ENCODE measurements around the gene WWC2. TPM values are rescaled to one million over a fixed set of nuclear protein-coding genes. Genes with fewer than 3 reads are reported as not detected.

The WWC2 gene
- total and polyA plus RNA-seq, 12 donors: 6.0 to 37.4 (median 31.2) TPM

DNA sequence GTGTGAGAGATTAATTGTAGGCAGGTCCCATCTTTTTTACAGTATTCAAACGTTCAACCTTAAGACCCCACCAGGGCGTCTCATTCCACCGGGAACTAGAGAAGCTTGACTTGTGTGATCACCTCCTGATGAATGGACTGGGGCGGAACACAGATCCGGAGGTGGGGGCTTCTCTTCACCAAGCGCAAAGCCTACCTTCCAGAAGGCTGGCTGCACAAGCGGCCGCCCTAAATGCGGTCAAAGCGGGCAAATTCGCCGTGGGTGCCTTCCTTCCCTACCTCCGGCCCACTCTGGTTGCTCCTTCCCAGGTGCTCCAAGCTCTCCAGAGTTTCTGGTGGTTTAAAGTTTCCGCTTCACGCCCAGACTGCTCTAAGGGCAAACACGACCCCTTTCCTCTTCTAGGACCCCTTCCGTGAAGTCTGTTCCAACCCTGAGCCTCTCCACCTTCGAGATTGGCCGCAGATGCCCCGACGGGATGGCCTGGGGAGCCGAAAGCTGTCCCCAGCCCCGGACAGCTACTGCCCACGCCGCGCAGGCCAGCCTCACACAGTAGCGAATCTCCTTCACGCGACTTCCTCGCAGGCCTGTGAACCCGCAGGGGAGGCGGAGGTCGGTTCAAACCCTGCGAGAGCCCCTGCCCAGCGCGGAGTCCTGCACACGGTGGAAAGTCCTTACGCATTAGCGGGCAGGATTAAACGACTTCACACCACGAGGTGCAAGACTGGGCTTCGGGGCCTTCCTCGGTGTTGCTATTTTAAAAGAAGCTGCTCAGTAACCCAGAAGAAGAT, 1.6 kb upstream of the WWC2 start:
- intact Hi-C loops (cut with DNase I): loop anchor here in 3 of 10 donors (5.0 kb wide), 3 partner anchors 45 to 410 kb away; partner anchors contain the start of gene ING2 (in 1 of the 3)
- H3K9me3 ChIP-seq: no peaks in the 10 kb centered on the region
- peaks cover 0 to 37% (median 29%) of the 10 kb centered on the region in 9 donors for H3K4me1 ChIP-seq
- DNase-seq: peak; percentile 16 to 33
- 50 to 52% methylated on average over 43 of the region's 43 CpGs for WGBS, 2 donors
- H3K36me3 ChIP-seq: no peaks in the 10 kb centered on the region
- TF ChIP-seq, protein P1, sequence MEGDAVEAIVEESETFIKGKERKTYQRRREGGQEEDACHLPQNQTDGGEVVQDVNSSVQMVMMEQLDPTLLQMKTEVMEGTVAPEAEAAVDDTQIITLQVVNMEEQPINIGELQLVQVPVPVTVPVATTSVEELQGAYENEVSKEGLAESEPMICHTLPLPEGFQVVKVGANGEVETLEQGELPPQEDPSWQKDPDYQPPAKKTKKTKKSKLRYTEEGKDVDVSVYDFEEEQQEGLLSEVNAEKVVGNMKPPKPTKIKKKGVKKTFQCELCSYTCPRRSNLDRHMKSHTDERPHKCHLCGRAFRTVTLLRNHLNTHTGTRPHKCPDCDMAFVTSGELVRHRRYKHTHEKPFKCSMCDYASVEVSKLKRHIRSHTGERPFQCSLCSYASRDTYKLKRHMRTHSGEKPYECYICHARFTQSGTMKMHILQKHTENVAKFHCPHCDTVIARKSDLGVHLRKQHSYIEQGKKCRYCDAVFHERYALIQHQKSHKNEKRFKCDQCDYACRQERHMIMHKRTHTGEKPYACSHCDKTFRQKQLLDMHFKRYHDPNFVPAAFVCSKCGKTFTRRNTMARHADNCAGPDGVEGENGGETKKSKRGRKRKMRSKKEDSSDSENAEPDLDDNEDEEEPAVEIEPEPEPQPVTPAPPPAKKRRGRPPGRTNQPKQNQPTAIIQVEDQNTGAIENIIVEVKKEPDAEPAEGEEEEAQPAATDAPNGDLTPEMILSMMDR (IDR thresholded peaks at IDR 0.05): no peak
- peak overlapping the region; percentile 56 to 93 (median 80) for H3K4me3 ChIP-seq
- peaks cover 0 to 55% (median 0%) of the 10 kb centered on the region in 7 donors for H3K27me3 ChIP-seq
- ATAC-seq: peak in 6 of 8 donors; percentile 0 to 22 (median 4)
- peak overlapping the region; percentile 91 to 100 (median 98) for H3K27ac ChIP-seq

DNA sequence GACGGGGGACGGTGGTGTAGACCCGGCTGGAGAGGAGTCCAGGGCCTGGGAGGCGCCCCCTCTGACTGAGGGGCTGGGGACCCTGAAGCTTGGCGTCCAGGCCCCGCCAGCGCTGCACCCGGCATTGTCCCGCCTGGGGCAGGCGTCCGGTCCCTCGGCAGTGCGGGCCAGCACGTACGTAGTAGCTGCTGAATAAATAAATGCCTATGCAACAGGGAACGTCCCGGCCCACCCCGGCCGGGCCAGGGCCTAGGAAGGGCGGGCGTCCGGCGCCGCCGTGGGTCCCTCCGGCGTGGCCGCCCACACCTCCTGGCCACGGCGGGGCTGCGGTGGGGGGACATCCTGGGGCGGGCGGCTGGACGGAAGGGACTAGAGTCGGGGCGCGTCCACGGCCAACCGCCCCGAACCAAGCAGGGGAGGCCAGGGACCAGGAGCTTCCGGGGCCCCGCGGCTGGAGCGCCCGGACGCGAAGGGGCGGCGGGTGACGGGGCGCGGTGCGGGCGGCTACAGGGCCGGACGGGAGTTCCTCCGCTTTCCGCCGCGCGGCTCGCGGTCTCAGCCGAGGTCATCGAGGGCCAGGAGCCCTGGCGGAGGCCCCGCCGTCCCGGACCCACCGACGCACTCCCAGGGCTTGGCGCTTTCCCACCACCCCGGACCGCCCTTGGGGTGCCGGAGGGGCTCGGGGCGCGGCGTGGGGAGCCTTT, 886 bp upstream of the WWC2 start:
- H3K9me3 ChIP-seq: no peaks in the 10 kb centered on the region
- intact Hi-C loops (cut with DNase I): loop anchor here in 3 of 10 donors (5.0 kb wide), 3 partner anchors 44 to 409 kb away; partner anchors contain the start of gene ING2 (in 1 of the 3)
- TF ChIP-seq, protein P1 (IDR thresholded peaks at IDR 0.05): no peak
- peak overlapping the region; percentile 91 to 100 (median 98) for H3K27ac ChIP-seq
- 1 to 2% methylated on average over 76 to 79 of the region's 79 CpGs for WGBS, 2 donors
- DNase-seq (peak; percentile 51 to 72), ATAC-seq (peak; percentile 61 to 80 (median 69))
- no peaks in the 10 kb centered on the region for H3K36me3 ChIP-seq
- peaks cover 0 to 55% (median 0%) of the 10 kb centered on the region in 7 donors for H3K27me3 ChIP-seq
- H3K4me1 ChIP-seq: peaks cover 0 to 41% (median 29%) of the 10 kb centered on the region in 9 donors
- H3K4me3 ChIP-seq: peak overlapping the region; percentile 56 to 93 (median 80)

DNA sequence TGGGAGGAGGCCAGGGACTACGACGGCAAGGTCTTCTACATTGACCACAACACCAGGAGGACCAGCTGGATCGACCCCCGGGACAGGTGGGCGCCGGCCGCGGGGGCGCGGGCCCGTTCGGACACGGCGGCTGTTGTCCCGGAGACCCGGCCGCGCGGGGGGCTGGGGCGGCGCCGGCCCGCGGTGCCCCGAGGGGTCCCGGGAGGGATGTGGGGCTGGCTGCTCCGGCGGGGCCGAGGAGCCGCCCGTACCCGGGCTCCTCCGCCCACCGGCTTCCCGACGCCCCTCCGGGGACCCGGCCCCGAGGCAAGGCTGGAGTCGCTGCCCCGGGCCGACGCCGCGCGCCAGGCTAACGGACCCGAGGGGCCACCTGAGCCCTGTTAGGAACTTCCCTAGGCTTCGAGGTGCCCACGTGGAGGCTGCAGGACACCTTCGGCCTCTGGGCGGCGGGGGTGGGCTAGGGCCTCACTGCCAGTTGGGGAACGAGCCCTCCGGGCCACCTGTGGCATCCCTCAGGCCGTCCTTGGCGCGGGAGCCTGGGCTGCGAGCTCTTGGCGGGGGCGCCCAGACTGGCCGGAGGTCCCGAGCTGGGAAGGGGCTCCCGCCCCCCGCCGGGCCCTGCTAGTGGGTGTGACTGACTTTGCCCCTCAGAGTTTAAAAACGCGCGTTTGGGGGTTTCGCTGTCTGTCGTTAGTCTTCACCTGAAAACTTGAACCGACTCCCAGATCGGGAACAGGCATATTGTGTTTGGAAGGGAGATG, 660 bp downstream of the WWC2 start:
- DNase-seq (peak; percentile 30 to 36), ATAC-seq (peak in 3 of 8 donors; percentile 1 to 12 (median 1))
- TF ChIP-seq, protein P1 (IDR thresholded peaks at IDR 0.05): peak in 2 of 9 donors; percentile 18 to 22
- Histone ChIP-seq H3K4me3 (peak overlapping the region; percentile 56 to 93 (median 80)), H3K9me3 (no peaks in the 10 kb centered on the region), H3K4me1 (peaks cover 0 to 41% (median 29%) of the 10 kb centered on the region in 9 donors), H3K36me3 (no peaks in the 10 kb centered on the region), H3K27ac (peak overlapping the region; percentile 84 to 100 (median 98)), H3K27me3 (peaks cover 0 to 55% (median 0%) of the 10 kb centered on the region in 7 donors)
- WGBS, 2 donors: 1% methylated on average over 68 to 73 of the region's 73 CpGs
- intact Hi-C loops (cut with DNase I): loop anchor here in 4 of 10 donors (1.0 to 10.0 kb wide), 5 partner anchors 42 to 408 kb away; partner anchors contain the start of gene ING2 (in 1 of the 4)
